Measurements from ENCODE around the gene SIX4.

SIX4 gene

GRCh38 chr14:60700598-60700997 lies 23.6 kb downstream of the SIX4 start:
- DNase-seq (ENCODE audit: low read depth) = no peak
- TF ChIP-seq, protein P1, sequence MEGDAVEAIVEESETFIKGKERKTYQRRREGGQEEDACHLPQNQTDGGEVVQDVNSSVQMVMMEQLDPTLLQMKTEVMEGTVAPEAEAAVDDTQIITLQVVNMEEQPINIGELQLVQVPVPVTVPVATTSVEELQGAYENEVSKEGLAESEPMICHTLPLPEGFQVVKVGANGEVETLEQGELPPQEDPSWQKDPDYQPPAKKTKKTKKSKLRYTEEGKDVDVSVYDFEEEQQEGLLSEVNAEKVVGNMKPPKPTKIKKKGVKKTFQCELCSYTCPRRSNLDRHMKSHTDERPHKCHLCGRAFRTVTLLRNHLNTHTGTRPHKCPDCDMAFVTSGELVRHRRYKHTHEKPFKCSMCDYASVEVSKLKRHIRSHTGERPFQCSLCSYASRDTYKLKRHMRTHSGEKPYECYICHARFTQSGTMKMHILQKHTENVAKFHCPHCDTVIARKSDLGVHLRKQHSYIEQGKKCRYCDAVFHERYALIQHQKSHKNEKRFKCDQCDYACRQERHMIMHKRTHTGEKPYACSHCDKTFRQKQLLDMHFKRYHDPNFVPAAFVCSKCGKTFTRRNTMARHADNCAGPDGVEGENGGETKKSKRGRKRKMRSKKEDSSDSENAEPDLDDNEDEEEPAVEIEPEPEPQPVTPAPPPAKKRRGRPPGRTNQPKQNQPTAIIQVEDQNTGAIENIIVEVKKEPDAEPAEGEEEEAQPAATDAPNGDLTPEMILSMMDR (conservative IDR thresholded peaks at IDR 0.05; ENCODE audit: low read length) = no peak
- H3K4me3 ChIP-seq (ENCODE audit: low read length) = no peak overlapping the region

- DNase-seq (ENCODE audit: low read depth) = no peak
- TF ChIP-seq, protein P1 (conservative IDR thresholded peaks at IDR 0.05; ENCODE audit: low read length) = no peak
- H3K4me3 ChIP-seq (ENCODE audit: low read length) = no peak overlapping the region
These were observed 28.8 kb downstream of the SIX4 start for GRCh38 chr14:60695327-60695726.

GRCh38 chr14:60691383-60692113 lies 32.6 kb downstream of the SIX4 start:
- H3K4me3 ChIP-seq (ENCODE audit: low read length) = no peak overlapping the region
- no peak for DNase-seq (ENCODE audit: low read depth)
- TF ChIP-seq, protein P1 (conservative IDR thresholded peaks at IDR 0.05; ENCODE audit: low read length) = no peak

DNA sequence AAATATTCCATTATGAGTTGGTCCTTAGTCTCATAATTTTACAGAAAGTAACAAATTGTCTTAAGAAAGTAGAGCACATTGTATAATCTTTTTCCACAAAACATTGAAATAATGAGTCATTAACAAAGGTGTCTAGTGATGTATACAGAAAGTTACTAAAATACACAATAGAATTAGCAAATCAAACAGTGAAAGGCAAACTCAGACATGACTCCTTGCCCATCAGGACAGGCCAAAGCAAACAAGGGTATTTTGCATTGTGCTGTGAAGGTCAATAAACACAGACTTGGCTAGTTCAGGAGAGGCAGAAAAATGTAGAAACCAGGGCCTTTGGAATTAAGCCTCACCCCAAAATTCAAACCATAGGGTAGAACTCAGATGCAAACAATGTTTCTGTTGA lies 37.3 kb downstream of the SIX4 start:
- DNase-seq (ENCODE audit: low read depth) = no peak
- no peak overlapping the region for H3K4me3 ChIP-seq (ENCODE audit: low read length)
- TF ChIP-seq, protein P1 (conservative IDR thresholded peaks at IDR 0.05; ENCODE audit: low read length) = no peak

DNA sequence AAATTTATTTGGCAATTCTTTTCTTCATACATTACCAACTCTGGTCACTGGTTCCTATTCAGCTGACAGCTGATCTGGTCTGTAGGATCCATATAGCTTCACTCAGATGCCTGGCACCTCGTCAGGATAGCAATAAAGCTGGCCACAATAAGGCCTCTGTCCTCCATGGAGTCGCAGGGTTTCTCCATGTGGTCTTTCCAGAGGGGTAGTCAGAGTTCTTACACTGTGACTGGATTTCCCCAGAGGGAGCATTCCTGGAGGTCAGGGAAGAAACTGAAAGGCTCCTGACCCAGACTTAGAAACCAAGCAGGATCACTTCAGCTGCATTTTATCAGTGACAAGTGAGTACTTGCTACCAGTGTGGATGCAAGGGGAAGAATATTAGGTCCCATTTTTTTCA lies 39.9 kb downstream of the SIX4 start:
- peak; percentile 11 for DNase-seq (ENCODE audit: low read depth)

GRCh38 chr14:60681271-60681670 lies 42.9 kb downstream of the SIX4 start:
- DNase-seq (ENCODE audit: low read depth) = no peak
- H3K4me3 ChIP-seq (ENCODE audit: low read length) = no peak overlapping the region
- TF ChIP-seq, protein P1 (conservative IDR thresholded peaks at IDR 0.05; ENCODE audit: low read length) = no peak

More for the DNA sequence above, 39.9 kb downstream of the SIX4 start:
- TF ChIP-seq, protein P1 (conservative IDR thresholded peaks at IDR 0.05; ENCODE audit: low read length) = no peak
- H3K4me3 ChIP-seq (ENCODE audit: low read length) = no peak overlapping the region

DNA sequence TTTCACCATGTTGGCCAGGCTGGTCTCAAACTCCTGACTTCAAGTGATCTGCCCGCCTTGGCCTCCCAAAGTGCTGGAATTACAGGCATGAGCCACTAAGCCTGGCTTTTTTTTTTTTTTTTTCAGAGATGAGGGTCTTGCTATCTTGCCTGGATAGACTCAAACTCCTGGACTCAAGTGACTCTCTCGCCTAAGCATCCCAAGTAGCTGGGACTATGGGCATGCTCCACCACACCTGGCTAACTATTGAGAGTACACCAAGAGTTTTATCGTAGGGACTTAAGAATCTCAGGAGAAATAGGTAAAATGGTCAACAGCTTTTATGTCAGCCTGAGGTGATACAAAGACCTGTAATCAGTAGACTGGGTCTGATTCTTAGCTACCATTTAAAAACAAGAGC lies 43.6 kb downstream of the SIX4 start:
- no peak overlapping the region for H3K4me3 ChIP-seq (ENCODE audit: low read length)
- DNase-seq (ENCODE audit: low read depth) = no peak
- TF ChIP-seq, protein P1 (conservative IDR thresholded peaks at IDR 0.05; ENCODE audit: low read length) = no peak
